ENCODE data around the gene NCBP3.

NCBP3 gene

DNA sequence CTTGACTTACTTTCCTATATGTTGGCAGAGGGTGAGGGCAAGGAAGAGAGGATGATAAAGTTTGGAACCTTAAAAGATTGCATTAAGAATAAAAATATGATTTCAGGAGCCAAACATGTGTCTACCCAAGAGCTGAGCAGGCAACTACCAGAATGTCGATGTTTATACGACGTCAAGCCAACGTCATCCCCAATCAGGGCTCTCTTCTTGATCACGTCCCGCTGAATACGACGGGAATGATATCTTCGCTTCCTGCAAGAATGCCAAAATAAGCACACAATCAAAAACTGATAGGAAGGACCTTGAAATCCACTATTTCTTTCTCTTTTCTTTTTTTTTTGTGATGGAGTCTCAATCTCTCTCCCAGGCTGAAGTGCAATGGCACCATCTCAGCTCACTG is 24.9 kb downstream of the NCBP3 start:
- TF ChIP-seq POLR2A (IDR thresholded peaks at IDR 0.05; ENCODE audit: low read depth, low read length): no peak
- no peak for FAIRE-seq
- DNase-seq (ENCODE audit: insufficient read length, low spot score): no peak

DNA sequence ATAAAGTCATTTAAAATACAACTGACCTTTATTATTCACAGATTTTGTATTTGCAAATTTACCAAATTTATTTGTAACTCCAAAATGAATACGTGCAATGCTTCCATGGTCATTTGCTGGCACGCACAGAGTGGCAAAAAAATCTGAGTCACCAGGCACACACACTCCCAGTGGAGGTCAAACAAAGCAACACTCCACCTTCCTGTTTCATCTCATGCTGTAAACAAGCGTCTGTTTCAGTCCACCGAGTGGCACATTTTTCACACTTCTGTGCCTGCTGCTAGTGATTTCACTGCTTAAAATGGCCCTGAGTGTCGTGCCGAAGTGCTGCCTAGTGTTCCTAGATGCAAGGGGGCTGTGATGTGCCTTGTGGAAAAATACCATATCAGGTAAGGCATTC is 27.3 kb downstream of the NCBP3 start:
- no peak for TF ChIP-seq POLR2A (IDR thresholded peaks at IDR 0.05; ENCODE audit: low read depth, low read length)
- FAIRE-seq: no peak

DNA sequence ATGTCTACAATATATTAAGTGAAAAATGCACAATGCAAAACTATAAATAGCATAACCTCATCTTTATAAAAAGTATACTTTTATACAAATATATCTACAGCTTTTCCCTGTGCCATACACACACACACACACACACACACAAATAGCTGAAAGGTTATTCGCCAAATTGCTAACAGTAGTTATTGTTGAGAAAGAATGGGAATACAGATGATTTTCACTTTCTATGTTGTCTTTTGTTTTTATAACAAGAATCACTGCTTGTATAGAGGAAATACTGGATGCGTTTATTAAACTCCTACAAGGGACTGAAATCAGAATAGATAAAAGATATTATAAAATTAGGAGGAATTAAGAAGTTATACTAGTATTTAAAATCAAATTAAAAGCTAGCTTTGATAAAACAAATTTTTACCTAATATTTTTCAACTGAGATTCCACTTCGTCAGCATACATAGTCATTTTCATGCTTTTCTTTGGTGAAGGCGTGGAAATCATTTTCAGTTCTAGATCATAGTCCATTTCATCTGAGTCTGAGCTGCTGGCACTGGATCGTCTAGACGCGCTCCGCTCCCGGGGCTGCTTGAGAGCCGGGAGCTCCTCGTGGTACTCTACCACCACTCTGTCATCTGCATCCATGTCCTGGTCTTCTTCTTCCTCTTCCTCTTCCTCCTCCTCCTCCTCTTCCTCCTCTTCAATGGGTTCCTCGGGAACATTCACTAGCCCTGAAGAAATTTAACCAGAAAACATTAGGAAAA is 28.0 kb downstream of the NCBP3 start:
- TF ChIP-seq POLR2A (IDR thresholded peaks at IDR 0.05; ENCODE audit: low read depth, low read length): no peak
- DNase-seq (ENCODE audit: insufficient read length, low spot score): no peak
- no peak for FAIRE-seq

More for the DNA sequence above, 27.3 kb downstream of the NCBP3 start:
- DNase-seq (ENCODE audit: insufficient read length, low spot score): no peak

DNA sequence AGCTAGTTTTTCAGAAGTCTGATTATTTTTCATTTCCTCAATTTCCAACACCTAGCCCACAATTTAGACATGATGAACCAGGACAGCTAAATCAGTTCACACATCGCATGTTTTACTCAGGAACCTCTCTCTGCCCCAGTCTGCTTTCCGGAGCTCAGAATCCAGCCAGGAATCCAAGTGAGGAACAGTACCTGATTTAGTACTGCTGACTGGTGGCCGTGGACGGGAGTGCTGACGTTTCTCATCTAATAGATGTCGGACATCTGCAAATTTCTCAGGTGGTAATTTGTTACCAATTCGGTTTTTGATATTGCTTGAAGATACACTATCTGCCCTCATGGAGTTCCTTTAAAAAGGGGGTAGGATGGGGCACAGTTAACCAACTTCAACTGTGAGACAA is 30.1 kb downstream of the NCBP3 start:
- TF ChIP-seq POLR2A (IDR thresholded peaks at IDR 0.05; ENCODE audit: low read depth, low read length): no peak
- FAIRE-seq (no peak), DNase-seq (ENCODE audit: insufficient read length, low spot score) (no peak)

- FAIRE-seq: no peak
- DNase-seq (ENCODE audit: insufficient read length, low spot score): no peak
- no peak for TF ChIP-seq POLR2A (IDR thresholded peaks at IDR 0.05; ENCODE audit: low read depth, low read length)
These were observed 30.9 kb downstream of the NCBP3 start for GRCh38 chr17:3815122-3815521.

DNA sequence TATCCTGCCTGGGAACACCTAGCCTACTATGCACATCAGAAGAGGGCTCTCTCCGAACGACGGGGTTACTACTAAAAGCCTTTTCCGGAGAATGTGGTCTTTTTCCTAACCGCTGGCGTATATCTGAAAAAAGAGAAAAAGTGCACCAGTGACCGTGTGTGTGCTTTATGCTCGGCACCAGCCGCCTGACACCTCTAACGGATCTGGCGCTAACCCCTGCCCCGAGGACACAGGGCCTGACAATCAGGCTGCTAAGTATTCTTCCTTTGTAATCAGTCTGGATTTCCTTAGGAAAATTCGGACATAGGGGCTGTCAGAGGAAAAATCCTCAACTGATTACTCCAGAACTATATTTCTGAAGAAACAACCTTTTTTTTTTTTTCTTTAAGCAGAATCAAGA is 31.7 kb downstream of the NCBP3 start:
- no peak for TF ChIP-seq POLR2A (IDR thresholded peaks at IDR 0.05; ENCODE audit: low read depth, low read length)
- DNase-seq (ENCODE audit: insufficient read length, low spot score) (no peak), FAIRE-seq (no peak)

GRCh38 chr17:3813171-3813570 is 32.9 kb downstream of the NCBP3 start:
- TF ChIP-seq POLR2A (IDR thresholded peaks at IDR 0.05; ENCODE audit: low read depth, low read length): no peak
- FAIRE-seq (no peak), DNase-seq (ENCODE audit: insufficient read length, low spot score) (no peak)

DNA sequence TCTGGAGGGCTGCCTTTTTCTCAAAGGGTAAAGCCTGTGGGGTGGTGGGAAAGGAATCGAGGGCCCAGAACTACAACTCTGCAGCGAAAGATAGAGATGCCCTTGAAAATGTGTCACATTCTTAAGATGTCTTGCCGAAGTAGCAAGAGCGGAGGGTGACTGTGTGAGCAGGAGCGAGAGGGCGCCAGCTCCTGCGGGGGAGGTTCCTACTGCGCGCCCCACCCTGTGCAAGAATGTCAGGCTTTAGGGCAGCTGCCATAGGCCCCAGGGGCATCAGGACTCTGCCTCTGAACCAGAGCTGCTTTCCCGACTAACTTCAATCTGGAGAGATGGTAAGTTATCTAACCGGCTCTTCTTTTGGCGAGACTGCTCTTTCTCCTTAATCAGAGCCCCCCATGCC is 33.3 kb downstream of the NCBP3 start:
- no peak for FAIRE-seq
- TF ChIP-seq POLR2A (IDR thresholded peaks at IDR 0.05; ENCODE audit: low read depth, low read length): no peak

GRCh38 chr17:3812284-3812683 is 33.8 kb downstream of the NCBP3 start:
- DNase-seq (ENCODE audit: insufficient read length, low spot score) (no peak), FAIRE-seq (no peak)
- no peak for TF ChIP-seq POLR2A (IDR thresholded peaks at IDR 0.05; ENCODE audit: low read depth, low read length)

More for the DNA sequence above, 33.3 kb downstream of the NCBP3 start:
- DNase-seq (ENCODE audit: insufficient read length, low spot score): no peak

DNA sequence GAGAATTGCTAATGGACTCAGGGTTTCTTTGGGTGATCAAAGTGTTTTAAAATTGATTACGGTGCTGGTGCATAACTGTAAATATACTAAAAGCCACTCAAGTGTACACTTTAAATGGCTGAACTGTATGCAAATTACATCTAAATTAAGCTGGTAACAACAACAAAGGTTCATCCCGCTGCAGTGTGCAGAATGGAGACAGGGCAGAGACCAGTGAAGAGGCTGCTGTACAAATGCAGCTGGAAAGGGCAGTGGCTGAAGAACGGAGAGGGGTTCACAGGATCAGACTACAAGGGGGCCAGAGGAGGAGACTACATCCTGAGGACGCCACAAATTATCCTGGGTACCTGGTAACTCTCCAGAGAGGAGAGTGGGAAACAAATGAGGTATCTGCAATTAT is 36.0 kb downstream of the NCBP3 start:
- no peak for TF ChIP-seq POLR2A (IDR thresholded peaks at IDR 0.05; ENCODE audit: low read depth, low read length)
- FAIRE-seq (no peak), DNase-seq (ENCODE audit: insufficient read length, low spot score) (no peak)

DNA sequence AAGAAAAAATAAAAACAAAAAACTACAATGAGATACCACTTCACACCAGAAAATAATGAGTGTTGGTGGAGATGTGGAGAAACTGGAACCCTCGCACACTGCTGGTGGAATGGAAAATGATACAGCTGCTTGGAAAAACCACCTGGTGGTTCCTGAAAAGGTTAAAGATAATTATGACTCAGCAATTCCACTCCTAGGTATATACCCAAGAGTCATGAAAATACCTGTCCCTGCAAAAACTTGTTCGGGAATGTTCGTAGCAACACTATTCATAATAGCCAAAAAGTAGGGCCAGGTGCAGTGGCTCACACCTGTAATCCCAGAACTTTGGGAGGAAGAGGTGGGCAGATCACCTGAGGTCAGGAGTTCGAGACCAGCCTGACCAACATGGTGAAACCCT is 36.9 kb downstream of the NCBP3 start:
- DNase-seq (ENCODE audit: insufficient read length, low spot score) (no peak), FAIRE-seq (no peak)

DNA sequence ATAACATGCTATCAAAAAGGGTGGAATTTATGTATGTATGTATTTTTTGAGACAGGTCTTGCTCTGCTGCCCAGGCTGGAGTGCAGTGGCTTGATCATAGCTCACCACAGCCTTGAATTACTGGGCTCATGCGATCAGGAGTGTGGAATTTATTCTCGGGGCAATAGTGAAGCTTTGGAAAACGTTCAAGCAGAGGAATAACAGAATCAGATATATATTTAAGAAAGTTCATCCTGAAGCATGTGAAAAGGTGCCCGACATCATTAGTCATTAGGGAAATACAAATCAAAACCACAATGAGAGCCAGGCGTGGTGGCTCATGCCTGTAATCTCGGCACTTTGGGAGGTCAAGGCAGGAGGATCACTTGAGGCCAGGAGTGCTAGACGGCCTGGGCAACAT is 37.3 kb downstream of the NCBP3 start:
- FAIRE-seq: no peak
- no peak for DNase-seq (ENCODE audit: insufficient read length, low spot score)
- no peak for TF ChIP-seq POLR2A (IDR thresholded peaks at IDR 0.05; ENCODE audit: low read depth, low read length)

More for the DNA sequence above, 36.9 kb downstream of the NCBP3 start:
- no peak for TF ChIP-seq POLR2A (IDR thresholded peaks at IDR 0.05; ENCODE audit: low read depth, low read length)

DNA sequence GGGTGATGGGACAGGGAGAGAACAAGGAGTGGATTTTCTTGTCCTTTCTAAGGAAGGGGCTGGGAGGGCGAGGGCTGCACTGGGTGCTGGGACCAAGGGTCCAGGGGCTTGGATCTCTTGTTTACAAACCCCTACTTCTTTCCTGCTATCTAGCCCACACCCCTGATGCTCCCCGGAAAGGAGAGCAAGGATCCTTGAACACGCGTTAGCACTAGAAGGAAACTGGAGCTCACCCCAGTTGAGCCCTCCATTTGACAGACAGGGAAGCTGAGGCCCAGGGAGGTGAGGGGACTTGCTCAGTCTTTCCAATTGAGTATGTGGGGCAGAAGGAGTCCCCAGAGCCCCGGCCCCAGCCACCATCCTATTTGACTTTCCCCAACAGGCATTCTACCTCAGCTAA is 40.5 kb downstream of the NCBP3 start:
- FAIRE-seq (no peak), DNase-seq (ENCODE audit: insufficient read length, low spot score) (no peak)
- TF ChIP-seq POLR2A (IDR thresholded peaks at IDR 0.05; ENCODE audit: low read depth, low read length): no peak

GRCh38 chr17:3804503-3804931 is 41.5 kb downstream of the NCBP3 start:
- DNase-seq (ENCODE audit: insufficient read length, low spot score): no peak
- no peak for FAIRE-seq

GRCh38 chr17:3803308-3803640 is 42.8 kb downstream of the NCBP3 start:
- no peak for TF ChIP-seq POLR2A (IDR thresholded peaks at IDR 0.05; ENCODE audit: low read depth, low read length)
- FAIRE-seq (no peak), DNase-seq (ENCODE audit: insufficient read length, low spot score) (no peak)

More at GRCh38 chr17:3804503-3804931, 41.5 kb downstream of the NCBP3 start:
- no peak for TF ChIP-seq POLR2A (IDR thresholded peaks at IDR 0.05; ENCODE audit: low read depth, low read length)
